Body of pancreas (tissue), 4 donors: Measurements from ENCODE around the gene LDAH. TPM values are rescaled to one million over a fixed set of nuclear protein-coding genes. Genes with fewer than 3 reads are reported as not detected.

Experiments
- ATAC-seq: fragments of 150-250 bp; one replicate; pipeline ENCODE4 v1.9.1; 2016
- DNase-seq, 4 donors: peaks; one replicate each; pipeline ENCODE4 v3.0.0-alpha.2; 2019
- H3K27ac ChIP-seq, 4 donors: fragments of 200-600 bp; sonication (generic); 1 replicate in 3 of 4; 2 replicates in 1 of 4; pipeline versions ENCODE4 v1.5.1 to v1.6.1; 2016 to 2019; ENCODE audit warnings: mild to moderate bottlenecking in 1 of 4, mixed read lengths in 1 of 4, moderate library complexity in 1 of 4
- H3K27me3 ChIP-seq, 2 donors: fragments of 200-600 bp; sonication (generic); one replicate each; pipeline ENCODE4 v1.6.0; 2016; ENCODE audit warnings: mild to moderate bottlenecking in 1 of 2
- H3K36me3 ChIP-seq, 2 donors: fragments of 200-600 bp; sonication (generic); replicated peaks in 1 of 2; 2 replicates each; pipeline ENCODE4 v1.5.1; 2016; ENCODE audit warnings: low read depth in 2 of 2; ENCODE audit not compliant: insufficient read depth in 1 of 2
- H3K4me1 ChIP-seq: fragments of 200-600 bp; sonication (generic); one replicate; pipeline ENCODE4 v1.6.0; 2016
- H3K4me3 ChIP-seq, 2 donors: fragments of 200-600 bp; sonication (generic); 1 replicate in 1 of 2; 2 replicates in 1 of 2; pipeline ENCODE4 v1.5.1; 2016 to 2019
- H3K9me3 ChIP-seq, 3 donors: fragments of 200-600 bp; sonication (generic); 1 replicate in 2 of 3; 2 replicates in 1 of 3; pipeline ENCODE4 v1.5.1; 2016
- CTCF ChIP-seq, 7 experiments: fragments of 450-650 bp in 4 of 7; fragments of 200-600 bp in 3 of 7; sonication (generic) in 3 of 7; IDR thresholded peaks; one replicate each; pipeline ENCODE4 v1.5.1; 2016 to 2019; ENCODE audit warnings: antibody characterized with exemption in 7 of 7
- POLR2A ChIP-seq, 3 donors: fragments of 450-650 bp; IDR thresholded peaks; one replicate each; pipeline ENCODE4 v1.6.1; 2016; ENCODE audit warnings: antibody characterized with exemption in 3 of 3, mild to moderate bottlenecking in 2 of 3
- WGBS, 2 donors: methylation state at CpG; one replicate each; pipeline ENCODE4 v1.1.5; 2017; 5-methylcytosine and 5-hydroxymethylcytosine counted together
- intact Hi-C: fragments of 100-400 bp; cut with DNase I; formaldehyde crosslinking; loops from one replicate; pipeline ENCODE4 v1.15.1; 2023
- total RNA-seq, 2 donors: library from RNA; depleted of rRNA; stranded (reverse); fragments of >200 nt; gene quantifications; one replicate each; pipeline ENCODE4 v1.1.0, GENCODE V29; 2016

The LDAH gene
- total RNA-seq, 2 donors from 2014 or later, result 6.9 to 10.6 TPM

GRCh38 chr2:20638014-20638413 lies 184.9 kb downstream of the LDAH start:
- no peak overlapping the region for H3K27ac ChIP-seq
- peaks cover 0 to 1% of the 10 kb centered on the region in 2 donors for H3K36me3 ChIP-seq
- H3K4me3 ChIP-seq, result no peak overlapping the region
- intact Hi-C loops, result no loop called here
- peaks cover 33% of the 10 kb centered on the region for H3K4me1 ChIP-seq
- 87 to 89% methylated on average over 2 to 13 of the region's 13 CpGs for WGBS, 2 donors
- no peaks in the 10 kb centered on the region for H3K9me3 ChIP-seq
- ATAC-seq (no peak), DNase-seq (no peak)
- TF ChIP-seq POLR2A (IDR thresholded peaks at IDR 0.05), result no peak
- TF ChIP-seq CTCF (IDR thresholded peaks at IDR 0.05), result no peak
- H3K27me3 ChIP-seq, result no peaks in the 10 kb centered on the region

GRCh38 chr2:20637147-20637546 lies 185.8 kb downstream of the LDAH start:
- no peak for TF ChIP-seq CTCF (IDR thresholded peaks at IDR 0.05)
- TF ChIP-seq POLR2A (IDR thresholded peaks at IDR 0.05), result no peak
- Histone ChIP-seq H3K27ac (no peak overlapping the region), H3K4me1 (peaks cover 33% of the 10 kb centered on the region), H3K4me3 (no peak overlapping the region), H3K9me3 (no peaks in the 10 kb centered on the region), H3K27me3 (no peaks in the 10 kb centered on the region), H3K36me3 (peaks cover 0 to 1% of the 10 kb centered on the region in 2 donors)
- 74 to 83% methylated on average over 6 to 13 of the region's 13 CpGs for WGBS, 2 donors
- intact Hi-C loops, result no loop called here
- no peak for ATAC-seq
- no peak for DNase-seq

GRCh38 chr2:20635675-20636584 lies 187.0 kb downstream of the LDAH start:
- Histone ChIP-seq H3K27me3 (no peaks in the 10 kb centered on the region), H3K36me3 (peaks cover 0 to 1% of the 10 kb centered on the region in 2 donors), H3K4me3 (no peak overlapping the region), H3K4me1 (peaks cover 30% of the 10 kb centered on the region), H3K9me3 (no peaks in the 10 kb centered on the region), H3K27ac (peak overlapping the region in 3 of 4 donors; percentile 75 to 86 (median 84))
- 34 to 42% methylated on average over 32 of the region's 32 CpGs for WGBS, 2 donors
- ATAC-seq (peak; percentile 81), DNase-seq (peak; percentile 78 to 83 (median 82))
- TF ChIP-seq CTCF (IDR thresholded peaks at IDR 0.05), result peak; percentile 59 to 89 (median 85)
- no peak for TF ChIP-seq POLR2A (IDR thresholded peaks at IDR 0.05)
- intact Hi-C loops, result no loop called here

- Histone ChIP-seq H3K27ac (peak overlapping the region in 3 of 4 donors; percentile 75 to 86 (median 84)), H3K27me3 (no peaks in the 10 kb centered on the region), H3K4me3 (no peak overlapping the region), H3K9me3 (no peaks in the 10 kb centered on the region), H3K4me1 (peaks cover 30% of the 10 kb centered on the region), H3K36me3 (peaks cover 0 to 1% of the 10 kb centered on the region in 2 donors)
- ATAC-seq, result no peak
- DNase-seq, result peak in 1 of 4 donors; percentile 9
- WGBS, 2 donors, result 71% methylated on average over 5 of the region's 5 CpGs
- TF ChIP-seq POLR2A (IDR thresholded peaks at IDR 0.05) (no peak), CTCF (IDR thresholded peaks at IDR 0.05) (no peak)
- intact Hi-C loops, result no loop called here
Measured at GRCh38 chr2:20635113-20635510, 187.8 kb downstream of the LDAH start.
